NCI-H187 treated with DMSO at 0.1 percent for 48 hours (cell line): ENCODE results near the gene BNC2.

Source experiments
- DNase-seq: peaks from one replicate; lab custom pipeline; 2025; lab: John Stamatoyannopoulos, UW

Gene BNC2

GRCh38 chr9:16627967-16628366, 242.5 kb downstream of the BNC2 start:
- DNase-seq = no peak

- no peak for DNase-seq
These were observed 242.9 kb downstream of the BNC2 start for GRCh38 chr9:16627521-16627920.

- DNase-seq = no peak
These were observed 243.8 kb downstream of the BNC2 start for GRCh38 chr9:16626577-16627130.

GRCh38 chr9:16625811-16626210, 244.7 kb downstream of the BNC2 start:
- no peak for DNase-seq

GRCh38 chr9:16625161-16625631, 245.3 kb downstream of the BNC2 start:
- DNase-seq = no peak

GRCh38 chr9:16624744-16625117, 245.7 kb downstream of the BNC2 start:
- no peak for DNase-seq

GRCh38 chr9:16623989-16624743, 246.3 kb downstream of the BNC2 start:
- DNase-seq = no peak

- no peak for DNase-seq
These were observed 247.9 kb downstream of the BNC2 start for GRCh38 chr9:16622541-16622940.

- DNase-seq = no peak
These were observed 250.5 kb downstream of the BNC2 start for GRCh38 chr9:16619914-16620520.

- no peak for DNase-seq
These were observed 251.1 kb downstream of the BNC2 start for GRCh38 chr9:16619402-16619801.

GRCh38 chr9:16618524-16618923, 251.9 kb downstream of the BNC2 start:
- DNase-seq = no peak

- DNase-seq = no peak
These were observed 253.8 kb downstream of the BNC2 start for GRCh38 chr9:16616686-16617085.

- no peak for DNase-seq
These were observed 255.0 kb downstream of the BNC2 start for GRCh38 chr9:16615451-16615850.

GRCh38 chr9:16613605-16614004, 256.9 kb downstream of the BNC2 start:
- DNase-seq = no peak

- DNase-seq = no peak
These were observed 257.4 kb downstream of the BNC2 start for GRCh38 chr9:16613051-16613450.

GRCh38 chr9:16612627-16613026, 257.8 kb downstream of the BNC2 start:
- no peak for DNase-seq

- DNase-seq = no peak
These were observed 258.5 kb downstream of the BNC2 start for GRCh38 chr9:16611983-16612382.

- DNase-seq = no peak
These were observed 259.5 kb downstream of the BNC2 start for GRCh38 chr9:16611001-16611400.

GRCh38 chr9:16610538-16610937, 259.9 kb downstream of the BNC2 start:
- no peak for DNase-seq

GRCh38 chr9:16608906-16609305, 261.6 kb downstream of the BNC2 start:
- no peak for DNase-seq

- DNase-seq = no peak
These were observed 268.0 kb downstream of the BNC2 start for GRCh38 chr9:16602494-16602893.

GRCh38 chr9:16601991-16602390, 268.5 kb downstream of the BNC2 start:
- no peak for DNase-seq

GRCh38 chr9:16598316-16598715, 272.2 kb downstream of the BNC2 start:
- DNase-seq = no peak
